ENCODE data around the gene TAS1R3. TPM values are rescaled to one million over a fixed set of nuclear protein-coding genes. Genes with fewer than 3 reads are reported as not detected.

Gene TAS1R3
- polyA plus RNA-seq, 1 donor from 2014 or later = 1.0 TPM

- no peaks in the 10 kb centered on the region for H3K9me3 ChIP-seq (ENCODE audit: low read length)
- H3K4me3 ChIP-seq (ENCODE audit: low read length) = no peak overlapping the region
- H3K27me3 ChIP-seq (ENCODE audit: insufficient read depth, low read depth, low read length) = no peaks in the 10 kb centered on the region
- no peak overlapping the region for H2AFZ ChIP-seq (ENCODE audit: low read depth, low read length)
- no peaks in the 10 kb centered on the region for H3K36me3 ChIP-seq (ENCODE audit: insufficient read depth, low read length)
- no peak overlapping the region for H3K9ac ChIP-seq (ENCODE audit: low read length)
- H3K27ac ChIP-seq (ENCODE audit: low read length) = no peak overlapping the region
- no peaks in the 10 kb centered on the region for H3F3A ChIP-seq (ENCODE audit: insufficient read depth, low read length, poor library complexity, severe bottlenecking)
- no peaks in the 10 kb centered on the region for H3K79me2 ChIP-seq (replicated peaks; ENCODE audit: insufficient read depth, low read length)
- TF ChIP-seq MXI1 (conservative IDR thresholded peaks at IDR 0.05; ENCODE audit: poor library complexity, severe bottlenecking) (no peak), TAF1 (IDR thresholded peaks at IDR 0.05; ENCODE audit: low read depth) (no peak), REST (IDR thresholded peaks at IDR 0.05; ENCODE audit: borderline replicate concordance) (no peak), SMC3 (conservative IDR thresholded peaks at IDR 0.05; ENCODE audit: poor library complexity) (no peak), CTCF (IDR thresholded peaks at IDR 0.05; ENCODE audit: poor library complexity, severe bottlenecking) (no peak), EP300 (conservative IDR thresholded peaks at IDR 0.05; ENCODE audit: poor library complexity, severe bottlenecking) (no peak)
- H3K9me2 ChIP-seq (ENCODE audit: insufficient read depth, low read length) = no peaks in the 10 kb centered on the region
- no peaks in the 10 kb centered on the region for H4K20me1 ChIP-seq (ENCODE audit: insufficient read depth)
- H3K4me2 ChIP-seq (ENCODE audit: low read length) = no peak overlapping the region
Measured at GRCh38 chr1:1376551-1377226, 45.6 kb downstream of the TAS1R3 start.

GRCh38 chr1:1377540-1378205 lies 46.6 kb downstream of the TAS1R3 start:
- no peak overlapping the region for H3K9ac ChIP-seq (ENCODE audit: low read length)
- H3K9me3 ChIP-seq (ENCODE audit: low read length) = no peaks in the 10 kb centered on the region
- no peaks in the 10 kb centered on the region for H3K9me2 ChIP-seq (ENCODE audit: insufficient read depth, low read length)
- H3K4me3 ChIP-seq (ENCODE audit: low read length) = no peak overlapping the region
- no peak overlapping the region for H2AFZ ChIP-seq (ENCODE audit: low read depth, low read length)
- H3K79me2 ChIP-seq (replicated peaks; ENCODE audit: insufficient read depth, low read length) = no peaks in the 10 kb centered on the region
- H3K36me3 ChIP-seq (ENCODE audit: insufficient read depth, low read length) = no peaks in the 10 kb centered on the region
- no peak for TF ChIP-seq MXI1 (conservative IDR thresholded peaks at IDR 0.05; ENCODE audit: poor library complexity, severe bottlenecking)
- no peak for TF ChIP-seq REST (IDR thresholded peaks at IDR 0.05; ENCODE audit: borderline replicate concordance)
- H3F3A ChIP-seq (ENCODE audit: insufficient read depth, low read length, poor library complexity, severe bottlenecking) = no peaks in the 10 kb centered on the region
- H3K27ac ChIP-seq (ENCODE audit: low read length) = no peak overlapping the region
- H4K20me1 ChIP-seq (ENCODE audit: insufficient read depth) = no peaks in the 10 kb centered on the region
- no peaks in the 10 kb centered on the region for H3K27me3 ChIP-seq (ENCODE audit: insufficient read depth, low read depth, low read length)
- H3K4me2 ChIP-seq (ENCODE audit: low read length) = no peak overlapping the region

Measured in neural cell (in vitro differentiated cells).